ENCODE data around the gene SLC34A1.
"Not testable (repeated sequence)": the region's sequence is repeated elsewhere in the genome, so short reads cannot be mapped to it uniquely, and the experiment has no call there.

SLC34A1 gene

GRCh38 chr5:177414481-177414880 lies 30.2 kb downstream of the SLC34A1 start:
- no peak for DNase-seq

DNA sequence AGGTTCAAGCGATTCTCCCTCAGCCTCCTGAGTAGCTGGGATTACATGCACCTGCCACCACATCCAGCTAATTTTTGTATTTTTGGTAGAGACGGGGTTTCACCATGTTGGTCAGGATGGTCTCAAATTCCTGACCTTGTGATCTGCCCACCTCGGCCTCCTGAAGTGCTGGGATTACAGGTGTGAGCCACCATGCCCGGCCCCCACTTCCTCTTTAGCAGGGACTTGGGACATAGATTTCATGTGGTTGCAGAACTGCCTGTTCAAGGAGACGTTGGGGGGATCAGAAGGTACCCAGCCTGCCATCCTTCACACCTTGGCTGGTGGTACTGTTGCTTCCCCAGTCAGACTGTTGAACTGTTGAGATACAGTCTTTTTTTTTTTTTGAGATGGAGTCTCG lies 32.8 kb downstream of the SLC34A1 start:
- DNase-seq, result not testable (repeated sequence)

DNA sequence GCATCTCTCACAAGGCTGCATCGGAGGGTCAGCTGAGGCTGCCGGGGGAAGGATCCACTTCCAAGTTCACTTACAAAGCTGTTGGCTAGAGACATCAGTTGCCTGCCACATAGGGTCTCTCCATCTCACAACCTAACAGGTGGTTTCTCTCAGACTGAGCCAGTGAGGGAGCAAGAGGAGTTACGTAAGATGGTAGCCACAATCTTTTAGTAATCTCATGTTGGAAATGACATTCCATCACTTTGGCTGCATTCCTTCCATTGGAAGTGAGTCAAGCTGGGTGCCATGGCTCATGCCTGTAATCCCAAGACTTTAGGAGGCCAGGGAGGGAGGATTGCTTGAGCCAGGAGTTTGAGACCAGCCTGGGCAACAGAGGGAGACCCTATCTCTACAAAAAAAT lies 34.8 kb downstream of the SLC34A1 start:
- DNase-seq, result no peak

DNA sequence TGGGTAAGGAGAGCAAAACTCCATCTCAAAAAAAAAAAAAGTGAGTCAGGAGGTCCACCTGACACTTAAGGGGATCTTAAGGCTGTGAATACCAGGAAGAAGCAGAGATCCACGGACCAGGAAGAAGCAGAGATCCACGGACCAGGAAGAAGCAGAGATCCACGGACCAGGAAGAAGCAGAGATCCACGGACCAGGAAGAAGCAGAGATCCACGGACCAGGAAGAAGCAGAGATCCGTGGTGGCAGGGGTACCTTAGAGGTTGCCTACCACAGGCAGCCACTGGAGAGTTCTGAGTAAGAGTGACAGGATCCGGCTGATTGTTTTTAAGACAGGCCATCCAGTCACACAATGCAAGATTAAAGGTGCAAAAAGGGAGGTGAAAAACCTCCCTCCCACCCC lies 36.2 kb downstream of the SLC34A1 start:
- DNase-seq, result not testable (repeated sequence)

- no peak for DNase-seq
These were observed 37.0 kb downstream of the SLC34A1 start for GRCh38 chr5:177421062-177421798.

DNA sequence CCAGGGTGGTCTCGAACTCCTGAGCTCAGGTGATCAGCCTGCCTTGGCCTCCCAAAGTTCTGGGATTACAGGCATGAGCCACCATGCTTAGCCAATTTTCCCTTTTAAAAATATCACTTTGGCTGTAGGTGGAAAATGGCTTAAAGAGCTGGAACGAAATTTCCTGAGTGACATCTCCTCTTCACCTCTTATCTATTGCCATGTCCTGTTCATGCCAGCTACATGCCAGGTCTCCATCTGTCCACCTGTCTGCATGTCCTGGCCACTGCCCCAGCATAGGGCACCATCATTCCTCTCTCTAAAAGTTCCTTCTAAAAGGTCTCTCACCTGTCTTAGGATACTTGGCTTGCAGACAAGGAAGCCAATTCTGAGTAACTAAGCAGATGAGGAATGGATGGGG lies 39.4 kb downstream of the SLC34A1 start:
- DNase-seq, result no peak

- no peak for DNase-seq
These were observed 41.1 kb downstream of the SLC34A1 start for GRCh38 chr5:177425196-177425800.

DNA sequence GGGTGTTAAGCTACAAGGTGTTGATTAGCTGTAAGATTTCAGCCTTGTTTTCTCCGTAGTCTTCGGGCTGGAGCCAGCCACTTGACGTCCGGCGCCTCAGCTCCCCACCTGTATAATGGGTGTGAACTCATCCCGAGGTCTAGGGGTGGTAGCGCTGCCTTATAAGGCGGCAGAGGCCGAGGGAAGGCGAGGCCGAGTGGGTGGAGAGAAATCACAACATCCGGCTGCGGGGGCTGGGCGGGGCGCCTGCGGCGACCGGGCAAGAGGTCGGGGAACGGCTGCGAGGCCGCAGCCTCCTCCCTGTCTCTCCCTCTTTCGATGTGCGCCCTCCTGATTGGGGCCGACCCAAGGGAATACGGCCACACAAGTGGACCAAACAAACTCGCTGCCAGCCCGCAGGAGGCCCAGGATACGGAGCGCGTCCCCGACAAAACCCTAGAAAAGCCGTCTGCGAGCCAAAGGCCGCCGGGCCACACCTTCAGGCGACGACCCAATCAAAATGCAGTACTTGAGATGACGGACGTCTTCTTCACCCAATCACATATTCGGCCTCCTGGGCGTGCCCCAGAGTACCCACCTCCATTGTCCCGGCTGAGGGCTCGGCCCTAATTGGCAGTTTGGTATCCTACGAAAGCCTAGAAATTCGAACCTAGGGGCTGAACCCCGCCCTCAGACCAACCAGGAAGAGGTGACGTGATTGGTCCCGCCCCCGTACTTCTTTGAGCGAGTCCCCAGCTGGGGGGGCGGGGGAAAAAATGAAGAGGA lies 41.7 kb downstream of the SLC34A1 start:
- peak; percentile 100 for DNase-seq

DNA sequence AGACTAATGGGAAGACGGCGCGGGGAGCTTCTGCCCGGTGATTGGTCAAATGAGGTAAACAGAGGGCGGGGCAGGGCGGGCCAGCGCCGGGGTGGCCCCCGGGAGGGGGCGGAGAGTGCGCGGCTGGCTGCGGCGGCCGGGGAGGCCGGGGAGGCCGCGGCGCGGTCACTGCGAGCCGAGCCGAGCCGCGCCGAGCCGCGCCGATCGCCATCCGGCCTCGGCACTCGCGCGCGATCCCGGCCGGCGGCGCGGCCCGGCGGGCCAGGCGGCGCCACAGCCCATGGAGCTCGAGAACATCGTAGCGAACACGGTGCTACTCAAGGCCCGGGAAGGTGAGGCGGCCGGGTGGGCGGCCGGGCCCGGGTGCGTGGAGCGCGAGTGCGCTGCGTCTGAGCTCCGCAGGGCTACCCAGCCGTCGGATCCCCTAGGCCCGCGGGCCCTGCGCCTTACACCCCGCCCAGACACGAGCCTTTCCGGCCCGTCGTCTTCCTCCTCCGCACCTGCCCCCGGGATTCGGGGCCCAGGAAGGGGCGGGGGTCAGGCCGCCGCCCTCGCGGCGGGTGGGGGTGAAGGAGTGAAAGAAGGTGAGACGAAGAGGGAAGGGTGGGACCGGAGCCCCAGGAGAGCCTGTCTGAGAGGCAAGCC lies 42.5 kb downstream of the SLC34A1 start, which contains the start of gene GRK6:
GRK6 (plus strand) TSS at position 111 of the 645 bp plus-strand sequence; CDS start at position 281, 170 bp downstream.
- no peak for DNase-seq

GRCh38 chr5:177427211-177427822 lies 43.1 kb downstream of the SLC34A1 start:
- no peak for DNase-seq

DNA sequence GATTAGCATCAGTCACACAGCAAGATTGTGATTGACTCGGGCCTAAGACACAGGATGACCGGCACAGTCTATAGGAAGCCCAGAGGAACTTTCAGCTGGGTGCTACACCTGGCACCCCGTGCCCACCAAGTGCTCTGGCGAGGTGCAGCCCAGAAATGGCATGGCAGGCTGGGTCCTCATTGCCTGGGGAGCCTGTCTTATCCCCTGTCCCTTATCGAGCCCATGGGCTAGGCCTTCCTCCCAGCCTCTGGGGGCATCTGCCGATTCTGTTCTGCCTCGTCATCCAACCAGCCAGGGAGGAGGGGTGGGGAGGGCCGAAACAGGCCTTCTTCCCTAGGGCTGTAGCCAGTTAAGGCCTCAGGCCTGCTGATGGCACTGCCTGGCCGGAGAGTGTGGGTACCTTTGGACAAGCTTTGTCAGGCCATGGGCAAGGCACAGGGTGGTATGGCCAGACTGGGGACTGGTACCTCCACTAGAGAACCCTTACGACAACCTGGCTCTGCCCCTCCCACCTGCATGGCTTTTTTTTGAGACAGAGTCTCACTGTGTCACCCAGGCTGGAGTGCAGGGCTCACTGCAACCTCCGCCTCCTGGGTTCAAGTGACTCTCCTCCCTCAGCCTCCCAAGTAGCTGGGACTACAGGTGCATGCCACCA lies 43.8 kb downstream of the SLC34A1 start:
- DNase-seq, result no peak

DNA sequence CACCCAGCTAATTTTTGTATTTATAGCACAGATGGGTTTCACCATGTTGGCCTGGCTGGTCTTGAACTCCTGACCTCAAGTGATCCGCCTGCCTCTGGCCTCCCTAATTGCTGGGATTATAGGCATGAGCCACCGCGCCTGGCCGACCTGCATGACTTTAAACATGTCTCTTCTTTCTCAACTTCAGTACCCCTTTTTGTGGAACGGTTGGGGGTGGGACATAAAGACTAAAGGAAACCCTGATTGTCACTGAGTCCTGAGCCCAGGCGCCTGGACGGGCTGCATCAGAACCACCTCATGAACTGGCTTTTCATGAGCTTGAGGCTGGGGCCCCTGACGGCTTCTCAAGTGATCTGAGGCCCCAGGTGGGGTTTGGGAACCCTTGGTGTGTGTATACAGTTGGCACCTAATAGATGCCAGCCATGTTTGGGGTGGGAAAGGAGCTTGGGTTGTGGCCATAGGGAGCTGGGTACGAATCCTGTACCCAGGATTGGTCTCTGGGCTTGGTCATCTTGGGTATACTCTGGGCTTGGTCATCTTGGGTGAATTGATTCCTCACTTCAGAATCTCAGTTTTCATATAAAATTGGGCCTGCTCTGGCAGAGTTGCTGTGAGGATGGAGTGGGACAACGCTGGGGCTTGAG lies 44.5 kb downstream of the SLC34A1 start:
- DNase-seq, result no peak

DNA sequence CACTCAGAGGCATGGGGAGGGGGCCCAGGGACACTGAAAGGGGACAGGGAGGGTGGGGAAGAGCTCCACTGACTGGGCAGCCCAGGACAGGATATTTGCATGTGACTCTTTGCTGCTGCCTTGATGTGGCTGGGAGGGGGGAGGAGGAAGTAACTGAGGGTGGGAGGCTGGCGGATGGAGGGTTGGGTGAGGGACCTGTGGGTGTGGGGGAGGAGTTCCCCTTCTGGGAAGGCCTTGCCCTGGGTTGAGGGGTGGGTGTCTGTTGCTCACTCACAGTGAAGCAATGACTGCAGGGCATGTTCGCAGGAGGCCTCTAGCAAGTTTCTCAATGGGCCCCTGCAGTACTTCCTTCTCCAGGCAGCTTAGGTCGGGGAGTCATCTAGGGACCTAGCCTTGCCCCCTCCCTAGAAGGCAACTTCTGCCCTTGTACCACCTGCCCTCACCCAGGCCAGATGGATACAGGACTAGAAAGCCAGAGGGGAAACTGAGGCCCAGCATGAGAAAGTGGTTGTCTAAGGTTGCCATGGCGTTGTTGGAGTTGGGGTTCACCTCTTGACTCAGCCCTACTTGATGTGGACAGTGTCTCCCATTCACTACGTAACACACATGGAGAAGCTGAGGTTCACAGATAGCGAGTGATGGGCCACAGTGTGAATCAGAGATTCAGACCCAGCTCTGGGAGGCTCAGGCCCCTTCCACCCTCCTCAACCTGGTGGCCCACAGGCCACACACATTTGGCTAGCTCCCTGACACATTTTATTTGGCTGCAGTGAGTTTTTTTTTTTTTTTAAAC lies 45.2 kb downstream of the SLC34A1 start:
- no peak for DNase-seq

GRCh38 chr5:177430140-177430951 lies 46.1 kb downstream of the SLC34A1 start:
- no peak for DNase-seq

GRCh38 chr5:177430972-177431316 lies 46.7 kb downstream of the SLC34A1 start:
- DNase-seq, result no peak

DNA sequence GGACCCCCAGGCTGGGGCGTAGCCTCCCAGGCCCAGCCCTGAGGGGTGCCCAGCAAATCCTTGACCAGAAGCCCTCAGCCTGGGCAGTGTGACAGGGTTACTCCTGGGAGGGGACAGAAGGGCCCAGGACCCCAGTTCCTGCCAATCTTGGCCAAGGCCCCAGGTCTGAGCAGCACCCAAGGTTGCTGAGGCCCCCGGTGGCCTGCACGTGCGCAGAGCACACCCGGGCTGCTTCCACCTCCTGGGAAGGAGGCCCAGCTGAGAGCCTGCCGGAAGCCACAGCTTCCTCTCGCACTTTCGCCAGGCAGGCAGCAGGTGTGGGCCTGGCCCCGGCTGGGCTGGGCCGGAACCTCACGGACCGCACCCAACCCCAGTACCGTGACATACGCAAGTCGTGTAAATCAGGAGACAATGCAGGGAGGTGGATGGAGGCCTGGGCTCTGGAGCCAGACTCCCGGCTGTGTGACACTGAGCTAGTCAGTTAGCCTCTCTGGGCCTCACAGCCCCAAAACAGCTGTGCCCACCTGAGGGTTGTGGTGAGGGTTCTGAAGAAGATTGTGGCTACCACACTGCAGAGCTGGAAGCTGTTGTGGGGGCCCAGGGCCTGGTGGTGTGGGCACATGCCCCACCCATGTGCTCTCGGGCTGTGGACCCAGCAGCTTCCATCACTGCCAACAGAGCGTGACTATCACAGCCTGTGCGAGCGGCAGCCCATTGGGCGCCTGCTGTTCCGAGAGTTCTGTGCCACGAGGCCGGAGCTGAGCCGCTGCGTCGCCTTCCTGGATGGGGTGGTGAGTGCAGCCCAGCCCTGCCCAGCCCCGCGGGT lies 47.3 kb downstream of the SLC34A1 start:
- DNase-seq, result no peak

DNA sequence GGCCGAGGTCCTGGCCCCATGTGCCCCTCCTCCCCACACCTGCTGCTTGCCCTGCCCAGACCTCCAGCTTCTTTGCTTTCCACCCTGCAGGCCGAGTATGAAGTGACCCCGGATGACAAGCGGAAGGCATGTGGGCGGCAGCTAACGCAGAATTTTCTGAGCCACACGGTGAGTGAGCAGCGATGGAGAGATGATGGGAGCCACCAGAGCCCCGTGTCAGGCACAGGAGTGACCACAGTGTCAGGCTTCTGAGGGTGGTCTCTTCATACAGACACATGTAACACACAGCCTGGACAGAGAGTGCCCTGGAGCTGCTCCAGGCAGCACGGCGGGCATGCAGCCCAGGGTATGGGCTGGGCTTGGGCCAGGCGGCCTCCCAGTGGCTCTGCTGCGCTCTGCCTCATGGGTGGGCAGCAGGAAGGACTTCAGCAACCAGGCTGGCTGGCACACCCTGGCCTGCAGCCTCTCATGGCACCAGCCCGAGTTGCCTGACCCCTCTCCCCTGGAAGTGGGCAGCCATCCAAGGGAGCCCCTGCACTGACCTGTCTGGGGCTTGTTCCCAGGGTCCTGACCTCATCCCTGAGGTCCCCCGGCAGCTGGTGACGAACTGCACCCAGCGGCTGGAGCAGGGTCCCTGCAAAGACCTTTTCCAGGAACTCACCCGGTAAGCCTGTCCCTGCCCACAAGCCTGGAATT lies 48.1 kb downstream of the SLC34A1 start:
- no peak for DNase-seq

- no peak for DNase-seq
These were observed 48.8 kb downstream of the SLC34A1 start for GRCh38 chr5:177432839-177433657.
